Activated T-helper 1 cell treated with anti-CD3 and anti-CD28 coated beads, Interleukin-12 subunit alpha, Interleukin-12 subunit beta, Interleukin-2, Interleukin-4 antibody, amounts not matched to agents 30 ng/mL and 10 ng/mL and 1 ng/mL, durations not matched to agents 14 hours and 24 hours and 36 hours (primary cell): ENCODE results near the gene MED13L. TPM values are rescaled to one million over a fixed set of nuclear protein-coding genes. Genes with fewer than 3 reads are reported as not detected.

Experiments used
- DNase-seq: peaks from one replicate; pipeline ENCODE4 v3.0.0; 2021; ENCODE audit warnings: low spot score
- H3K27ac Mint-ChIP-seq: one replicate; pipeline ENCODE4 v1.8.0; 2021; ENCODE audit warnings: mild to moderate bottlenecking, mixed read lengths
- H3K27me3 Mint-ChIP-seq: one replicate; pipeline ENCODE4 v1.8.0; 2022; ENCODE audit warnings: mild to moderate bottlenecking, moderate library complexity, mixed read lengths; ENCODE audit not compliant: insufficient read depth
- H3K36me3 Mint-ChIP-seq: one replicate; pipeline ENCODE4 v1.8.0; 2021; ENCODE audit warnings: low read depth, mixed read lengths
- H3K4me1 Mint-ChIP-seq: one replicate; pipeline ENCODE4 v1.8.0; 2021; ENCODE audit warnings: low read depth, mixed read lengths
- H3K4me3 Mint-ChIP-seq: one replicate; pipeline ENCODE4 v1.8.0; 2021; ENCODE audit warnings: mild to moderate bottlenecking, moderate library complexity, mixed read lengths
- H3K9me3 Mint-ChIP-seq: one replicate; pipeline ENCODE4 v1.8.0; 2021; ENCODE audit warnings: mixed read lengths
- intact Hi-C: fragments of 100-400 bp; cut with micrococcal nuclease; formaldehyde crosslinking; loops from one replicate; pipeline ENCODE4 v1.15.1; 2024
- total RNA-seq: library from RNA; stranded (reverse); gene quantifications from 2 replicates; pipeline ENCODE4 v1.2.3, GENCODE V29; 2022

MED13L gene
- total RNA-seq, 1 donor from 2014 or later, result 66.1 TPM

- intact Hi-C loops, result no loop called here
- Mint-ChIP-seq H3K36me3 (peaks cover 8% of the 10 kb centered on the region), H3K9me3 (no peaks in the 10 kb centered on the region)
These were observed 49.7 kb downstream of the MED13L start for GRCh38 chr12:116227811-116228210.

GRCh38 chr12:116226026-116226425, 51.5 kb downstream of the MED13L start:
- peaks cover 8% of the 10 kb centered on the region for H3K36me3 Mint-ChIP-seq
- H3K27me3 Mint-ChIP-seq, result no peaks in the 10 kb centered on the region
- no peaks in the 10 kb centered on the region for H3K9me3 Mint-ChIP-seq
- no peak overlapping the region for H3K27ac Mint-ChIP-seq
- no peak overlapping the region for H3K4me3 Mint-ChIP-seq
- intact Hi-C loops, result no loop called here
- peaks cover 8% of the 10 kb centered on the region for H3K4me1 Mint-ChIP-seq
- DNase-seq, result no peak

More at GRCh38 chr12:116227811-116228210, 49.7 kb downstream of the MED13L start:
- no peaks in the 10 kb centered on the region for H3K27me3 Mint-ChIP-seq
- H3K27ac Mint-ChIP-seq, result no peak overlapping the region
- H3K4me1 Mint-ChIP-seq, result peaks cover 1% of the 10 kb centered on the region
- H3K4me3 Mint-ChIP-seq, result no peak overlapping the region
- DNase-seq, result no peak

- H3K27ac Mint-ChIP-seq, result no peak overlapping the region
- no peak for DNase-seq
These were observed 55.1 kb downstream of the MED13L start for GRCh38 chr12:116222358-116222757.

GRCh38 chr12:116220756-116221155, 56.7 kb downstream of the MED13L start:
- no peak for DNase-seq
- H3K27me3 Mint-ChIP-seq, result no peaks in the 10 kb centered on the region
- intact Hi-C loops, result no loop called here
- H3K27ac Mint-ChIP-seq, result no peak overlapping the region
- no peak overlapping the region for H3K4me3 Mint-ChIP-seq
- peaks cover 6% of the 10 kb centered on the region for H3K36me3 Mint-ChIP-seq
- H3K4me1 Mint-ChIP-seq, result peaks cover 33% of the 10 kb centered on the region
- no peaks in the 10 kb centered on the region for H3K9me3 Mint-ChIP-seq

More at GRCh38 chr12:116222358-116222757, 55.1 kb downstream of the MED13L start:
- no peak overlapping the region for H3K4me3 Mint-ChIP-seq
- H3K4me1 Mint-ChIP-seq, result peaks cover 19% of the 10 kb centered on the region
- intact Hi-C loops, result no loop called here
- peaks cover 6% of the 10 kb centered on the region for H3K36me3 Mint-ChIP-seq
- no peaks in the 10 kb centered on the region for H3K27me3 Mint-ChIP-seq
- H3K9me3 Mint-ChIP-seq, result no peaks in the 10 kb centered on the region

- no peak for DNase-seq
- Mint-ChIP-seq H3K4me1 (peaks cover 45% of the 10 kb centered on the region), H3K36me3 (peaks cover 4% of the 10 kb centered on the region), H3K4me3 (no peak overlapping the region), H3K27ac (no peak overlapping the region), H3K27me3 (no peaks in the 10 kb centered on the region), H3K9me3 (no peaks in the 10 kb centered on the region)
- intact Hi-C loops, result no loop called here
These were observed 60.3 kb downstream of the MED13L start for GRCh38 chr12:116217045-116217735.

GRCh38 chr12:116216022-116216756, 61.3 kb downstream of the MED13L start:
- no peaks in the 10 kb centered on the region for H3K27me3 Mint-ChIP-seq
- no peak overlapping the region for H3K4me3 Mint-ChIP-seq
- intact Hi-C loops, result no loop called here
- no peaks in the 10 kb centered on the region for H3K9me3 Mint-ChIP-seq
- no peak for DNase-seq
- H3K36me3 Mint-ChIP-seq, result peaks cover 4% of the 10 kb centered on the region
- H3K4me1 Mint-ChIP-seq, result peaks cover 45% of the 10 kb centered on the region
- no peak overlapping the region for H3K27ac Mint-ChIP-seq

- H3K27me3 Mint-ChIP-seq, result no peaks in the 10 kb centered on the region
- H3K27ac Mint-ChIP-seq, result no peak overlapping the region
- H3K4me3 Mint-ChIP-seq, result no peak overlapping the region
- DNase-seq, result no peak
- peaks cover 56% of the 10 kb centered on the region for H3K4me1 Mint-ChIP-seq
- peaks cover 4% of the 10 kb centered on the region for H3K36me3 Mint-ChIP-seq
- no peaks in the 10 kb centered on the region for H3K9me3 Mint-ChIP-seq
- intact Hi-C loops, result no loop called here
These were observed 62.5 kb downstream of the MED13L start for GRCh38 chr12:116215023-116215422.

GRCh38 chr12:116213885-116214527, 63.5 kb downstream of the MED13L start:
- Mint-ChIP-seq H3K27ac (no peak overlapping the region), H3K9me3 (no peaks in the 10 kb centered on the region), H3K36me3 (peaks cover 4% of the 10 kb centered on the region), H3K27me3 (no peaks in the 10 kb centered on the region), H3K4me3 (no peak overlapping the region), H3K4me1 (peaks cover 58% of the 10 kb centered on the region)
- no peak for DNase-seq
- intact Hi-C loops, result no loop called here

- Mint-ChIP-seq H3K27me3 (no peaks in the 10 kb centered on the region), H3K9me3 (no peaks in the 10 kb centered on the region), H3K4me1 (peaks cover 53% of the 10 kb centered on the region), H3K27ac (no peak overlapping the region), H3K4me3 (no peak overlapping the region), H3K36me3 (peaks cover 4% of the 10 kb centered on the region)
- intact Hi-C loops, result no loop called here
- DNase-seq, result no peak
These were observed 64.5 kb downstream of the MED13L start for GRCh38 chr12:116213014-116213413.

- H3K27ac Mint-ChIP-seq, result no peak overlapping the region
- intact Hi-C loops, result no loop called here
- peaks cover 33% of the 10 kb centered on the region for H3K4me1 Mint-ChIP-seq
These were observed 66.7 kb downstream of the MED13L start for GRCh38 chr12:116210762-116211161.

GRCh38 chr12:116210131-116210530, 67.4 kb downstream of the MED13L start:
- no peak for DNase-seq
- Mint-ChIP-seq H3K4me3 (no peak overlapping the region), H3K27ac (no peak overlapping the region), H3K36me3 (peaks cover 2% of the 10 kb centered on the region), H3K9me3 (no peaks in the 10 kb centered on the region), H3K27me3 (no peaks in the 10 kb centered on the region), H3K4me1 (peaks cover 27% of the 10 kb centered on the region)
- intact Hi-C loops, result no loop called here

More at GRCh38 chr12:116210762-116211161, 66.7 kb downstream of the MED13L start:
- no peak for DNase-seq
- H3K27me3 Mint-ChIP-seq, result no peaks in the 10 kb centered on the region
- H3K4me3 Mint-ChIP-seq, result no peak overlapping the region
- no peaks in the 10 kb centered on the region for H3K9me3 Mint-ChIP-seq
- peaks cover 5% of the 10 kb centered on the region for H3K36me3 Mint-ChIP-seq

- Mint-ChIP-seq H3K4me1 (peaks cover 27% of the 10 kb centered on the region), H3K4me3 (no peak overlapping the region), H3K27me3 (no peaks in the 10 kb centered on the region), H3K36me3 (peaks cover 2% of the 10 kb centered on the region), H3K9me3 (no peaks in the 10 kb centered on the region), H3K27ac (no peak overlapping the region)
- intact Hi-C loops, result no loop called here
- no peak for DNase-seq
These were observed 68.0 kb downstream of the MED13L start for GRCh38 chr12:116209503-116209902.

GRCh38 chr12:116207274-116207673, 70.2 kb downstream of the MED13L start:
- H3K27ac Mint-ChIP-seq, result no peak overlapping the region
- no peak overlapping the region for H3K4me3 Mint-ChIP-seq
- H3K27me3 Mint-ChIP-seq, result no peaks in the 10 kb centered on the region
- no peak for DNase-seq
- peaks cover 3% of the 10 kb centered on the region for H3K36me3 Mint-ChIP-seq
- intact Hi-C loops, result no loop called here
- peaks cover 23% of the 10 kb centered on the region for H3K4me1 Mint-ChIP-seq
- H3K9me3 Mint-ChIP-seq, result no peaks in the 10 kb centered on the region
